Naive B cell (primary cell): ENCODE results near the gene PIAS1. TPM values are rescaled to one million over a fixed set of nuclear protein-coding genes. Genes with fewer than 3 reads are reported as not detected.
"Not testable (repeated sequence)": the region's sequence is repeated elsewhere in the genome, so short reads cannot be mapped to it uniquely, and the experiment has no call there.

Experiments
- ATAC-seq, 2 donors: fragments of 150-1000 bp; cut with Tn5 transposase; 2 replicates each; pipeline ENCODE4 v1.10.0; 2021; ENCODE audit warnings: low read depth in 2 of 2, mild to moderate bottlenecking in 2 of 2, moderate library complexity in 2 of 2
- DNase-seq: peaks from one replicate; pipeline ENCODE4 v3.0.0; 2022
- H3K27ac Mint-ChIP-seq, 6 donors: one replicate each; pipeline ENCODE4 v1.8.0; 2020 to 2022; ENCODE audit warnings: mild to moderate bottlenecking in 6 of 6, mixed read lengths in 6 of 6, moderate library complexity in 5 of 6, inconsistent platforms in 2 of 6
- H3K27me3 Mint-ChIP-seq, 3 donors: one replicate each; pipeline ENCODE4 v1.8.0; 2021 to 2022; ENCODE audit warnings: mixed read lengths in 3 of 3, mild to moderate bottlenecking in 1 of 3
- H3K36me3 Mint-ChIP-seq, 2 donors: one replicate each; pipeline ENCODE4 v1.8.0; 2020 to 2022; ENCODE audit warnings: mixed read lengths in 2 of 2, inconsistent platforms in 1 of 2, mild to moderate bottlenecking in 1 of 2
- H3K4me1 Mint-ChIP-seq, 3 donors: one replicate each; pipeline ENCODE4 v1.8.0; 2020 to 2022; ENCODE audit warnings: mixed read lengths in 3 of 3, inconsistent platforms in 1 of 3, mild to moderate bottlenecking in 1 of 3, moderate library complexity in 1 of 3
- H3K4me3 Mint-ChIP-seq, 8 donors: one replicate each; pipeline ENCODE4 v1.8.0; 2020 to 2022; ENCODE audit warnings: mild to moderate bottlenecking in 8 of 8, mixed read lengths in 8 of 8, moderate library complexity in 8 of 8, inconsistent platforms in 2 of 8
- H3K9me3 Mint-ChIP-seq, 7 donors: one replicate each; pipeline ENCODE4 v1.8.0; 2020 to 2022; ENCODE audit warnings: mixed read lengths in 7 of 7, mild to moderate bottlenecking in 5 of 7, inconsistent platforms in 2 of 7, moderate library complexity in 1 of 7
- polyA plus RNA-seq, 6 donors: library from polyadenylated mRNA; unstranded; fragments of 300-500 nt; fragmentation: Illumina TruSeq; gene quantifications; one replicate each; pipeline ENCODE4 v1.2.3, GENCODE V29; 2021; ENCODE audit warnings: low read depth in 6 of 6

Gene PIAS1
- polyA plus RNA-seq, 6 donors from 2014 or later, result 141 to 207 (median 162) TPM

GRCh38 chr15:68057758-68058157 lies 3.6 kb downstream of the PIAS1 start:
- Mint-ChIP-seq H3K4me1 (peaks cover 40 to 68% (median 45%) of the 10 kb centered on the region in 3 donors), H3K27ac (no peak overlapping the region), H3K4me3 (peak overlapping the region in 1 of 8 donors; percentile 27), H3K27me3 (peaks cover 0 to under 1% (median 0%) of the 10 kb centered on the region in 3 donors), H3K36me3 (no peaks in the 10 kb centered on the region), H3K9me3 (no peaks in the 10 kb centered on the region)
- ATAC-seq, result no peak
- DNase-seq, result no peak

DNA sequence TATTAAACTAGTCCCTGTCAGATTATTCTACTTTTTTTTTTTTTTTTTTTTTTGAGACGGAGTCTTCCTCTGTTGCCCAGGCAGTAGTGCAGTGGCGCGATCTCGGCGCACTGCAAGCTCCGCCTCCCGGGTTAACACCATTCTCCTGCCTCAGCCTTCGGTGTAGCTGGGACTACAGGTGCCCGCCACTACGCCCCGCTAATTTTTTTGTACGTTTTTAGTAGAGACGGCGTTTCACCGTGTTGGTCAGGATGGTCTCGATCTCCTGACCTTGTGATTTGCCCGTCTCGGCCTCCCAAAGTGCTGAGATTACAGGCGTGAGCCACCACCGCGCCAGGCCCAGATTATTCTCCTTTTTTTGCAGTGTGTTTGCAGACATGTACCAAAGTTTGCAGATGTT lies 4.9 kb downstream of the PIAS1 start:
- H3K27ac Mint-ChIP-seq, H3K27me3 Mint-ChIP-seq, H3K36me3 Mint-ChIP-seq, H3K9me3 Mint-ChIP-seq, DNase-seq, ATAC-seq, H3K4me3 Mint-ChIP-seq: not testable (repeated sequence)
- peaks cover 45 to 66% (median 48%) of the 10 kb centered on the region in 3 donors for H3K4me1 Mint-ChIP-seq

DNA sequence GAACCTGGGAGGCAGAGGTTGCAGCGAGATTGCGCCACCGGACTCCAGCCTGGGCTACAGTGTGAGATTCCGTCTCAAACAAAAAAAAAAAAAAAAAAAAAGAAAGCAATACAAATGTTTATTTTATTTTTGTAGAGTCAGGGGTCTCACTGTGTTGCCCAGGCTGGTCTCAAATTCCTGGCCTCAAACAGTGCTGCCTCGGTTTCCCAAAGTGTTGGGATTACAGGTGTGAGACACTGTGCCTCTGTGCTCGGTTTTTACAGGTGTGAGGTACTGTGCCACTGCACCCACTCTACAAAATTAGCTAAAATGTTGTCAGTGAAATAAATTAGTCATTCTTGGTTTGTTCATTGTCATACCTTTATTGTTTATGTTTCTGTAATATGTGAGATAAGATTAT lies 5.5 kb downstream of the PIAS1 start:
- H3K27ac Mint-ChIP-seq, result no peak overlapping the region
- no peak for ATAC-seq
- no peak for DNase-seq
- H3K4me1 Mint-ChIP-seq, result peaks cover 45 to 69% (median 48%) of the 10 kb centered on the region in 3 donors
- H3K36me3 Mint-ChIP-seq, result no peaks in the 10 kb centered on the region
- no peaks in the 10 kb centered on the region for H3K9me3 Mint-ChIP-seq
- H3K27me3 Mint-ChIP-seq, result no peaks in the 10 kb centered on the region
- no peak overlapping the region for H3K4me3 Mint-ChIP-seq

GRCh38 chr15:68061171-68061570 lies 7.1 kb downstream of the PIAS1 start:
- DNase-seq, result no peak

DNA sequence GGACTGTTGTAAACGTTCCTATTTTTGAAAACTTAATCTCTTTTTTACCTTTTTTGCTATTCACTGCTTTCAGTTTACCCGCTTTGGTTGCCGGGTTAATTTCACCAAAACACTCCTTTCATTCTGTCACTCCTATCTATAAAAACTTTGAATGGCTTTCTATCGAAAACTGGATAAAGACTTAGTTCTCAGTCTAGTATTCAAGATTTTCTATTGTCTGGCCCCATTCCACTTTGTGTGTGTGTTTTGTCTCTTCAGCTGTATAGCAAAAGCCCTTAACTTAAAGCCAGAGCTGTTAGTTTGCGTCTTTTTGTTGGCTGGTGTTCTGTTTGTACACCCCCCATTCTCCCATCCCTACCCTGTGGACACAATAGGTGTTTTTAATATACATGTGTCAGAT lies 7.5 kb downstream of the PIAS1 start:
- Mint-ChIP-seq H3K27ac (peak overlapping the region in 2 of 6 donors; percentile 57 to 59), H3K4me1 (peaks cover 35 to 64% (median 35%) of the 10 kb centered on the region in 3 donors), H3K4me3 (no peak overlapping the region), H3K36me3 (no peaks in the 10 kb centered on the region), H3K27me3 (no peaks in the 10 kb centered on the region), H3K9me3 (no peaks in the 10 kb centered on the region)
- DNase-seq (no peak), ATAC-seq (no peak)

More at GRCh38 chr15:68061171-68061570, 7.1 kb downstream of the PIAS1 start:
- Mint-ChIP-seq H3K4me1 (peaks cover 35 to 64% (median 36%) of the 10 kb centered on the region in 3 donors), H3K9me3 (no peaks in the 10 kb centered on the region), H3K4me3 (no peak overlapping the region), H3K27ac (no peak overlapping the region), H3K36me3 (no peaks in the 10 kb centered on the region), H3K27me3 (no peaks in the 10 kb centered on the region)
- no peak for ATAC-seq

- Mint-ChIP-seq H3K27ac (peak overlapping the region in 2 of 6 donors; percentile 41 to 59), H3K4me1 (peaks cover 36 to 64% (median 40%) of the 10 kb centered on the region in 3 donors), H3K4me3 (peak overlapping the region in 1 of 8 donors; percentile 6), H3K27me3 (no peaks in the 10 kb centered on the region), H3K9me3 (no peaks in the 10 kb centered on the region), H3K36me3 (no peaks in the 10 kb centered on the region)
- DNase-seq (no peak), ATAC-seq (no peak)
Observed at GRCh38 chr15:68062214-68062613, 8.1 kb downstream of the PIAS1 start.

DNA sequence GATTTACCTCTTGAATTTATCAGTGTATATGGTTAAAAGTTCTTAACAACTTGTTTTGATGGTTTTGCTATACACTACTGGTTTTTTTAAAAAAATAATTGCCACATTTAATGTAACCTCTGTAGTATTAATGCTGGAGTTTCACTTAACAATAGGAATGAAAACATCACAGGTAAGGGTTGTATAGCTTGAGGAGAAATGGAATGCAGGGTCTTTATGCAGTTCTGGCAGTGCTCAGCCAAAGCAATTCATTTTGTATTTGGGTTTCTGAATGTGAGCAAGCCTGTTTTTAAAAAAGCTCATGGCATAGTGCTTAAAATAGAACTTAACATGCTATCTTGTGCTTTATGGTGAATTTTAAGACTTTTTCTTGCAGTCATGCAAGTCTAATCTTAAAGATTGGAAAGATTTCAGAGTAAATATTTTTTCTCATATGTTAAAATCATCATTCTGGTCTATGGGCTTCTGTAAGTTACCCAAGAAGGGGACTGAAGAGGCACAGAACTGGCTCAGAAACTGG lies 8.9 kb downstream of the PIAS1 start:
- Mint-ChIP-seq H3K36me3 (no peaks in the 10 kb centered on the region), H3K4me3 (no peak overlapping the region), H3K27me3 (no peaks in the 10 kb centered on the region), H3K9me3 (no peaks in the 10 kb centered on the region), H3K4me1 (peaks cover 28 to 57% (median 41%) of the 10 kb centered on the region in 3 donors), H3K27ac (peak overlapping the region in 1 of 6 donors; percentile 49)
- ATAC-seq (no peak), DNase-seq (no peak)

GRCh38 chr15:68063606-68064005 lies 9.5 kb downstream of the PIAS1 start:
- Mint-ChIP-seq H3K27me3 (no peaks in the 10 kb centered on the region), H3K36me3 (no peaks in the 10 kb centered on the region), H3K9me3 (no peaks in the 10 kb centered on the region), H3K4me3 (no peak overlapping the region), H3K27ac (no peak overlapping the region), H3K4me1 (peaks cover 27 to 54% (median 43%) of the 10 kb centered on the region in 3 donors)
- ATAC-seq, result no peak
- DNase-seq, result no peak

DNA sequence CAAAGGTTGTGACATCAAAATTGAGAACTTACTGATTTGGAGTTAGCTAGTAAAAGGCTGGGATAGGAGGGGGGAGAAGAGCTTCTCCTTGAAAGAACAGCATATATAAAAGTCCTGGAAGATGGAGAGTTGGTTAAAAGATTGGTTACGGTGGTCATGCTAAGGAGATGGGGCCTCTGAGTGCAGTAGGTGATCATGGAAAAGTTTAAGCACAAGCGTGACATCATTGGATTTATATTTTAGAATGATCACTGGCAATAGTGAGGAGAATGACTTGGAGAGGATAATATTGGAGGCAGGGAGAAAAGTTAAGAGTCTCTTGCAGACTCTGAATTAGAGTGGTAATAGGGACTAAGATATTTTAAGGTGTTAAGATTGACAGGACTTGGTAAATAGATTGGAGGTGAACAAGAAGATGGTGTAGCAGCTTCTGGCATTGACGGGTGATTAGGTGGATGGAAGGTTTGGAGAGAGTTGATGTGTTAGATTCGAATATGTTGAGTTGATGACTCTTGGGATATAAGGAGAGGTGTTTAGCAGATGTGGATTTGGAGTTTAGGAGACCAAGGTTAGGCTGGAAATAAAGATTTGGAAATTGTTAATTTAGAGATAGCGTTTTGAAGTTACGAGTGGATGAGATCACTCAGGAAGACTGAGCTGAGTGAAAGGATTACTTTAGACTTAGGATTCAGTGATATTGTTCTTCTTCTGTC lies 19.6 kb downstream of the PIAS1 start:
- H3K4me1 Mint-ChIP-seq, result peaks cover 49 to 75% (median 72%) of the 10 kb centered on the region in 3 donors
- no peaks in the 10 kb centered on the region for H3K9me3 Mint-ChIP-seq
- no peak for ATAC-seq
- peak overlapping the region in 3 of 6 donors; percentile 3 to 52 (median 36) for H3K27ac Mint-ChIP-seq
- H3K36me3 Mint-ChIP-seq, result peaks cover 6 to 7% of the 10 kb centered on the region in 2 donors
- peak overlapping the region in 1 of 8 donors; percentile 37 for H3K4me3 Mint-ChIP-seq
- H3K27me3 Mint-ChIP-seq, result no peaks in the 10 kb centered on the region
- DNase-seq, result no peak

GRCh38 chr15:68075764-68076385 lies 21.8 kb downstream of the PIAS1 start:
- Mint-ChIP-seq H3K4me3 (no peak overlapping the region), H3K27ac (peak overlapping the region in 1 of 6 donors; percentile 52), H3K9me3 (no peaks in the 10 kb centered on the region), H3K27me3 (no peaks in the 10 kb centered on the region), H3K36me3 (peaks cover 6 to 7% of the 10 kb centered on the region in 2 donors), H3K4me1 (peaks cover 43 to 74% (median 71%) of the 10 kb centered on the region in 3 donors)
- ATAC-seq, result no peak
- no peak for DNase-seq

- H3K4me1 Mint-ChIP-seq, result peaks cover 50 to 79% (median 73%) of the 10 kb centered on the region in 3 donors
- peak overlapping the region in 1 of 6 donors; percentile 41 for H3K27ac Mint-ChIP-seq
- no peaks in the 10 kb centered on the region for H3K27me3 Mint-ChIP-seq
- H3K36me3 Mint-ChIP-seq, result no peaks in the 10 kb centered on the region
- no peak for ATAC-seq
- no peak overlapping the region for H3K4me3 Mint-ChIP-seq
- no peak for DNase-seq
- H3K9me3 Mint-ChIP-seq, result no peaks in the 10 kb centered on the region
Observed at GRCh38 chr15:68078365-68078764, 24.2 kb downstream of the PIAS1 start.

GRCh38 chr15:68080334-68080733 lies 26.2 kb downstream of the PIAS1 start:
- peak overlapping the region in 1 of 6 donors; percentile 1 for H3K27ac Mint-ChIP-seq
- H3K4me1 Mint-ChIP-seq, result peaks cover 47 to 90% (median 74%) of the 10 kb centered on the region in 3 donors
- DNase-seq (no peak), ATAC-seq (no peak)
- no peaks in the 10 kb centered on the region for H3K9me3 Mint-ChIP-seq
- peak overlapping the region in 1 of 8 donors; percentile 3 for H3K4me3 Mint-ChIP-seq
- H3K27me3 Mint-ChIP-seq, result no peaks in the 10 kb centered on the region
- H3K36me3 Mint-ChIP-seq, result no peaks in the 10 kb centered on the region

DNA sequence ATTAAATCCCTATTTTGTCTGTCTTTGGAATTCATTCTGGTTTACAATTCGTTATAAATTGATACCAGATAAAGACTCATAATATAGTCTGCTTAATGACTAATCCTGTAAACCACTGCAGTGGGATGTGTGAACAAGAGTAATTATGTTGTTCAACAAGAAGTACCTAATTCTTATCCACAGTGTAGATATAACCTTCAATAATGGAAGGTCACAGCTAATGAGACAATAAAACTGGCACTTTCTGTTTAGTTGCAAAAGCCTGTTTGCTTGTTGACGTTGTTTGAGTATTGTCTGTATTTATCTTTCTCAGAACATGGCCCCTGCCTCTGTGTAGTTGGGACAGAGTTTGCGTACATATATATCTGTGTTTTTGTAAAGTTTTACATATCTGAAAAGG lies 26.7 kb downstream of the PIAS1 start:
- no peak for DNase-seq
- Mint-ChIP-seq H3K27ac (peak overlapping the region in 2 of 6 donors; percentile 5 to 17), H3K36me3 (no peaks in the 10 kb centered on the region)

More for the DNA sequence above, 26.7 kb downstream of the PIAS1 start:
- Mint-ChIP-seq H3K9me3 (no peaks in the 10 kb centered on the region), H3K27me3 (no peaks in the 10 kb centered on the region), H3K4me3 (peak overlapping the region in 1 of 8 donors; percentile 42), H3K4me1 (peaks cover 47 to 90% (median 72%) of the 10 kb centered on the region in 3 donors)
- no peak for ATAC-seq
